IMR-90 (cell line): Measurements from ENCODE around the gene UBA7. TPM values are rescaled to one million over a fixed set of nuclear protein-coding genes. Genes with fewer than 3 reads are reported as not detected.

Source experiments
- ATAC-seq: fragments of 200-7000 bp; cut with Tn5 transposase; 2 replicates; pipeline ENCODE4 v1.9.1; 2020; ENCODE audit warnings: low read depth, mild to moderate bottlenecking, moderate library complexity
- BruUV-seq: library from RNA; stranded (reverse); fragments of 400-500 nt; replicated peaks from 2 replicates; lab custom pipeline; 2021; lab: Mats Ljungman, UMichigan
- CTCF ChIA-PET: fragments of 300-600 bp; formaldehyde crosslinking; extraction: SDS; loops from one replicate; lab custom pipeline; 2021; ENCODE audit warnings: antibody characterized with exemption; lab: Yijun Ruan, JAX
- POLR2A ChIA-PET: fragments of 300-600 bp; sonication (Branson Sonifier 250); formaldehyde crosslinking; loops from one replicate; lab custom pipeline; 2022; ENCODE audit warnings: antibody characterized with exemption; ENCODE audit not compliant: unreplicated experiment; lab: Charles Lee
- DNase-seq: peaks from one replicate; pipeline ENCODE4 v3.0.0; 2013
- H2AFZ ChIP-seq: replicated peaks from 2 replicates; pipeline ENCODE3; 2013; ENCODE audit warnings: low read length, mild to moderate bottlenecking; ENCODE audit not compliant: poor library complexity
- H2AK5ac ChIP-seq: 2 replicates; pipeline ENCODE4 v1.6.1; 2013; ENCODE audit warnings: low read depth, low read length, inconsistent platforms
- H2AK9ac ChIP-seq: replicated peaks from 2 replicates; pipeline ENCODE3; 2013; ENCODE audit warnings: mild to moderate bottlenecking, low read depth, low read length, moderate library complexity; ENCODE audit not compliant: poor library complexity
- H2BK120ac ChIP-seq: 2 replicates; pipeline ENCODE4 v1.6.1; 2013; ENCODE audit warnings: low read depth, low read length, inconsistent platforms
- H2BK15ac ChIP-seq: 3 replicates; pipeline ENCODE4 v1.6.1; 2013; ENCODE audit warnings: low read depth, low read length, inconsistent platforms
- H2BK20ac ChIP-seq: 2 replicates; pipeline ENCODE4 v1.6.1; 2013; ENCODE audit warnings: low read depth, mild to moderate bottlenecking, inconsistent platforms, low read length, moderate library complexity
- H2BK5ac ChIP-seq: 2 replicates; pipeline ENCODE4 v1.6.1; 2013; ENCODE audit warnings: mild to moderate bottlenecking, low read depth, low read length, inconsistent platforms; ENCODE audit not compliant: poor library complexity, severe bottlenecking
- H3K14ac ChIP-seq: replicated peaks from 2 replicates; pipeline ENCODE4 v1.6.1; 2013; ENCODE audit warnings: low read depth, low read length, inconsistent platforms
- H3K18ac ChIP-seq: 2 replicates; pipeline ENCODE4 v1.6.1; 2013; ENCODE audit warnings: low read depth, low read length, control low read depth
- H3K23ac ChIP-seq: 2 replicates; pipeline ENCODE4 v1.6.1; 2013; ENCODE audit warnings: low read depth, low read length, inconsistent platforms
- H3K27ac ChIP-seq: 2 replicates; pipeline ENCODE4 v1.5.1; 2013; ENCODE audit warnings: mild to moderate bottlenecking, control low read depth, low read length; ENCODE audit not compliant: insufficient read depth
- H3K27me3 ChIP-seq: 2 replicates; pipeline ENCODE4 v1.6.1; 2013; ENCODE audit warnings: low read length; ENCODE audit not compliant: control insufficient read depth, insufficient read depth
- H3K36me3 ChIP-seq: 2 replicates; pipeline ENCODE4 v1.6.1; 2013; ENCODE audit warnings: low read length, mixed read lengths; ENCODE audit not compliant: control insufficient read depth, insufficient read depth
- H3K4ac ChIP-seq: 2 replicates; pipeline ENCODE4 v1.6.1; 2013; ENCODE audit warnings: low read depth, low read length, inconsistent platforms
- H3K4me1 ChIP-seq: 2 replicates; pipeline ENCODE4 v1.6.1; 2013; ENCODE audit warnings: low read length, mixed read lengths; ENCODE audit not compliant: control insufficient read depth, insufficient read depth
- H3K4me2 ChIP-seq: 2 replicates; pipeline ENCODE4 v1.6.1; 2013; ENCODE audit warnings: low read depth, mild to moderate bottlenecking, control low read depth, low read length, moderate library complexity
- H3K4me3 ChIP-seq: 2 replicates; pipeline ENCODE4 v1.5.1; 2013; ENCODE audit warnings: low read depth, mild to moderate bottlenecking, control low read depth, low read length, moderate library complexity; ENCODE audit not compliant: insufficient read depth
- H3K56ac ChIP-seq: 2 replicates; pipeline ENCODE4 v1.6.1; 2013; ENCODE audit warnings: low read length, inconsistent platforms; ENCODE audit not compliant: insufficient read depth; ENCODE audit errors: extremely low read depth
- H3K79me1 ChIP-seq, 2 experiments: 2 replicates each; pipeline ENCODE4 v1.6.1; 2013; ENCODE audit warnings: low read length in 2 of 2, inconsistent platforms in 1 of 2, low read depth in 1 of 2
- H3K9ac ChIP-seq: 2 replicates; pipeline ENCODE4 v1.6.1; 2013; ENCODE audit warnings: low read depth, low read length, control low read depth
- H3K9me1 ChIP-seq: 2 replicates; pipeline ENCODE4 v1.6.1; 2013; ENCODE audit warnings: low read length, inconsistent platforms; ENCODE audit not compliant: insufficient read depth
- H3K9me3 ChIP-seq: 2 replicates; pipeline ENCODE4 v1.6.1; 2013; ENCODE audit warnings: low read length; ENCODE audit not compliant: control insufficient read depth, insufficient read depth
- H4K20me1 ChIP-seq: 2 replicates; pipeline ENCODE4 v1.6.1; 2013; ENCODE audit warnings: low read length, inconsistent platforms; ENCODE audit not compliant: insufficient read depth
- H4K5ac ChIP-seq: 2 replicates; pipeline ENCODE4 v1.6.1; 2013; ENCODE audit warnings: mild to moderate bottlenecking, low read depth, low read length, control low read depth
- H4K8ac ChIP-seq, 2 experiments: 2 replicates each; pipeline ENCODE4 v1.6.1; 2013; ENCODE audit warnings: low read depth in 2 of 2, low read length in 2 of 2, control low read depth in 1 of 2, inconsistent platforms in 1 of 2
- H4K91ac ChIP-seq: 2 replicates; pipeline ENCODE4 v1.6.1; 2013; ENCODE audit warnings: low read depth, low read length, inconsistent platforms; ENCODE audit not compliant: insufficient read depth
- CEBPB ChIP-seq: IDR thresholded peaks from 2 replicates; pipeline ENCODE4 v1.6.1; 2012; ENCODE audit warnings: low read depth, low read length, improper control_type of control experiment
- CHD1 ChIP-seq: IDR thresholded peaks from 2 replicates; pipeline ENCODE4 v1.6.1; 2012; ENCODE audit warnings: low read depth, low read length, improper control_type of control experiment
- ELK1 ChIP-seq: fragments of 150-350 bp; IDR thresholded peaks from 2 replicates; pipeline ENCODE4 v1.6.1; 2016; ENCODE audit warnings: low read depth, mild to moderate bottlenecking, low read length, moderate library complexity, borderline replicate concordance
- MAFK ChIP-seq: IDR thresholded peaks from 2 replicates; pipeline ENCODE4 v1.6.1; 2012; ENCODE audit warnings: low read depth, low read length, improper control_type of control experiment
- MAZ ChIP-seq: IDR thresholded peaks from 2 replicates; pipeline ENCODE4 v1.6.1; 2012; ENCODE audit warnings: low read depth, mild to moderate bottlenecking, low read length, improper control_type of control experiment, moderate library complexity, borderline replicate concordance
- NFE2L2 ChIP-seq: fragments of 150-350 bp; IDR thresholded peaks from 2 replicates; pipeline ENCODE4 v1.6.1; 2016; ENCODE audit warnings: low read depth, mild to moderate bottlenecking, low read length
- POLR2A ChIP-seq: IDR thresholded peaks from 2 replicates; pipeline ENCODE4 v1.6.1; 2012; ENCODE audit warnings: mild to moderate bottlenecking, low read depth, low read length
- RFX5 ChIP-seq: IDR thresholded peaks from 2 replicates; pipeline ENCODE4 v1.8.0; 2012; ENCODE audit warnings: low read depth, mild to moderate bottlenecking, low read length, moderate library complexity
- SMC3 ChIP-seq: fragments of 150-350 bp; IDR thresholded peaks from 2 replicates; pipeline ENCODE4 v1.6.1; 2016; ENCODE audit warnings: low read depth, mild to moderate bottlenecking, antibody characterized with exemption, low read length, moderate library complexity
- USF2 ChIP-seq: fragments of 150-350 bp; IDR thresholded peaks from 2 replicates; pipeline ENCODE4 v1.6.1; 2017; ENCODE audit warnings: mild to moderate bottlenecking, antibody characterized with exemption, low read length, low read depth
- WGBS, 2 experiments: methylation state at CpG; one replicate each; pipeline versions ENCODE4 v1.1.5 to v1.1.7; 2013; ENCODE audit warnings: missing lambda C conversion rate in 2 of 2; ENCODE audit not compliant: insufficient read length in 1 of 2; ENCODE audit errors: extremely low coverage in 2 of 2; 5-methylcytosine and 5-hydroxymethylcytosine counted together
- dilution Hi-C: fragments of 300-500 bp; cut with HindIII; formaldehyde crosslinking; loops from one replicate; pipeline ENCODE4 v1.14.3; 2018; ENCODE audit warnings: low sequenced_read_pairs; ENCODE audit not compliant: unreplicated experiment
- in situ Hi-C: fragments of 300-500 bp; cut with MboI; formaldehyde crosslinking; loops from 3 replicates; pipeline ENCODE4 v1.14.3; 2019; ENCODE audit warnings: low sequenced_read_pairs, inconsistent platforms, mixed read lengths
- intact Hi-C: fragments of 100-400 bp; cut with micrococcal nuclease; formaldehyde crosslinking; loops from 2 replicates; pipeline ENCODE4 v1.10.0; 2022
- polyA plus RNA-seq, 3 experiments: library from polyadenylated mRNA; depleted of rRNA; stranded (reverse); fragments of >200 nt; gene quantifications; 2 replicates each; pipeline ENCODE4 v1.2.3, GENCODE V29; 2012; ENCODE audit warnings: low replicate concordance in 1 of 3
- total RNA-seq: library from RNA; depleted of rRNA; stranded (reverse); fragments of >200 nt; gene quantifications from 2 replicates; pipeline ENCODE4 v1.2.3, GENCODE V29; 2012

Gene UBA7
- total and polyA plus RNA-seq, 2 of the 4 experiments (the other 2 are of a cell fraction): 18.6 to 57.8 TPM

- no peak overlapping the region for H2AFZ ChIP-seq
- H2AK9ac ChIP-seq: peak overlapping the region; percentile 49
- H3K36me3 ChIP-seq: no peaks in the 10 kb centered on the region
- no peak overlapping the region for H2AK5ac ChIP-seq
- H3K4me1 ChIP-seq: peaks cover 5% of the 10 kb centered on the region
- BruUV-seq: no TSS peak
- no peak overlapping the region for H3K23ac ChIP-seq
- no peak overlapping the region for H2BK15ac ChIP-seq
- H3K4me3 ChIP-seq: no peak overlapping the region
- ATAC-seq (no peak), DNase-seq (no peak)
- H4K8ac ChIP-seq: no peak overlapping the region
- peaks cover 4% of the 10 kb centered on the region; the same call in 1 of the 2 replicates for H3K9me1 ChIP-seq
- H3K9me3 ChIP-seq: no peaks in the 10 kb centered on the region
- POLR2A ChIA-PET: no interaction called here
- peaks cover 10% of the 10 kb centered on the region; the same call in 1 of the 2 replicates for H3K27me3 ChIP-seq
- in situ Hi-C loops (no loop called here), intact Hi-C loops (no loop called here), dilution Hi-C loops (no loop called here)
- H2BK120ac ChIP-seq: no peak overlapping the region
- H4K5ac ChIP-seq: no peak overlapping the region
- no peak overlapping the region for H3K56ac ChIP-seq
- H4K20me1 ChIP-seq: no peaks in the 10 kb centered on the region
- no peak overlapping the region for H3K4ac ChIP-seq
- no peak overlapping the region for H3K14ac ChIP-seq
- H4K91ac ChIP-seq: no peak overlapping the region
- WGBS, 2 experiments: 79% methylated on average over 11 of the region's 24 CpGs; no CpG with 5 or more reads in 1 of the 2 experiments
- no peak overlapping the region for H2BK20ac ChIP-seq
- no peak for TF ChIP-seq MAZ
- no peak for TF ChIP-seq RFX5
- no peak for TF ChIP-seq MAFK
- TF ChIP-seq SMC3: no peak
- no peak for TF ChIP-seq CHD1
- no peak for TF ChIP-seq NFE2L2
- no peak for TF ChIP-seq CEBPB
- TF ChIP-seq USF2: no peak
- no peak for TF ChIP-seq POLR2A
- no peak for TF ChIP-seq ELK1
- H3K27ac ChIP-seq: no peak overlapping the region
- H3K79me1 ChIP-seq: no peaks in the 10 kb centered on the region
- CTCF ChIA-PET: no interaction called here
- no peak overlapping the region for H3K4me2 ChIP-seq
- H2BK5ac ChIP-seq: no peak overlapping the region
- H3K18ac ChIP-seq: no peak overlapping the region
- no peak overlapping the region for H3K9ac ChIP-seq
Measured at GRCh38 chr3:49794926-49795905, 18.5 kb downstream of the UBA7 start.
